ENCODE data around the gene SH2D1B. TPM values are rescaled to one million over a fixed set of nuclear protein-coding genes. Genes with fewer than 3 reads are reported as not detected.

Gene SH2D1B
- total and polyA plus RNA-seq, 12 donors, result 0.09 to 0.60 (median 0.15) TPM; not detected in 7

DNA sequence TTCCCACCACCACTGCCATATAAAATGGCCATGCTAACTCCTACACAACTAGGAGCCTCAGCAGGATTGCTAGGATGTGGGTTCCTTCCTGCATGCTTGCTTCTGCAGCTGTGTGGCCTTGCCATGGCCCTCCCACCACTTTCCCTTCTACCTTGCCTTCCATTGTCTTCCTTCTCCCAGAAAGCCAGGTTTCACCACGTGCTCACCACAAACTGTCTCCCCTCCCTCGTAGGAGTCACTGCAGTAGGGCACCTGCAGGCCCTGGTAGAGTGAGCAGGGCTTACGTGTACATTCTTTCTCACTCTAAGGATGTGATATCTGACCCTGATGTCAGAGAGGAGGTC is 26.7 kb downstream of the SH2D1B start:
- Histone ChIP-seq H3K27me3 (no peaks in the 10 kb centered on the region), H3K9me3 (no peaks in the 10 kb centered on the region), H3K27ac (no peak overlapping the region), H3K4me3 (no peak overlapping the region), H3K36me3 (no peaks in the 10 kb centered on the region), H3K4me1 (no peaks in the 10 kb centered on the region)
- DNase-seq (no peak), ATAC-seq (no peak)
- intact Hi-C loops (cut with DNase I), result loop anchor here in 2 of 10 donors (5.0 to 10.0 kb wide), 2 partner anchors 90 to 328 kb away; no protein-coding TSS in a partner anchor
- WGBS, 2 donors, result 75 to 77% methylated on average over 3 of the region's 3 CpGs
- TF ChIP-seq, protein P1, sequence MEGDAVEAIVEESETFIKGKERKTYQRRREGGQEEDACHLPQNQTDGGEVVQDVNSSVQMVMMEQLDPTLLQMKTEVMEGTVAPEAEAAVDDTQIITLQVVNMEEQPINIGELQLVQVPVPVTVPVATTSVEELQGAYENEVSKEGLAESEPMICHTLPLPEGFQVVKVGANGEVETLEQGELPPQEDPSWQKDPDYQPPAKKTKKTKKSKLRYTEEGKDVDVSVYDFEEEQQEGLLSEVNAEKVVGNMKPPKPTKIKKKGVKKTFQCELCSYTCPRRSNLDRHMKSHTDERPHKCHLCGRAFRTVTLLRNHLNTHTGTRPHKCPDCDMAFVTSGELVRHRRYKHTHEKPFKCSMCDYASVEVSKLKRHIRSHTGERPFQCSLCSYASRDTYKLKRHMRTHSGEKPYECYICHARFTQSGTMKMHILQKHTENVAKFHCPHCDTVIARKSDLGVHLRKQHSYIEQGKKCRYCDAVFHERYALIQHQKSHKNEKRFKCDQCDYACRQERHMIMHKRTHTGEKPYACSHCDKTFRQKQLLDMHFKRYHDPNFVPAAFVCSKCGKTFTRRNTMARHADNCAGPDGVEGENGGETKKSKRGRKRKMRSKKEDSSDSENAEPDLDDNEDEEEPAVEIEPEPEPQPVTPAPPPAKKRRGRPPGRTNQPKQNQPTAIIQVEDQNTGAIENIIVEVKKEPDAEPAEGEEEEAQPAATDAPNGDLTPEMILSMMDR (IDR thresholded peaks at IDR 0.05), result no peak

DNA sequence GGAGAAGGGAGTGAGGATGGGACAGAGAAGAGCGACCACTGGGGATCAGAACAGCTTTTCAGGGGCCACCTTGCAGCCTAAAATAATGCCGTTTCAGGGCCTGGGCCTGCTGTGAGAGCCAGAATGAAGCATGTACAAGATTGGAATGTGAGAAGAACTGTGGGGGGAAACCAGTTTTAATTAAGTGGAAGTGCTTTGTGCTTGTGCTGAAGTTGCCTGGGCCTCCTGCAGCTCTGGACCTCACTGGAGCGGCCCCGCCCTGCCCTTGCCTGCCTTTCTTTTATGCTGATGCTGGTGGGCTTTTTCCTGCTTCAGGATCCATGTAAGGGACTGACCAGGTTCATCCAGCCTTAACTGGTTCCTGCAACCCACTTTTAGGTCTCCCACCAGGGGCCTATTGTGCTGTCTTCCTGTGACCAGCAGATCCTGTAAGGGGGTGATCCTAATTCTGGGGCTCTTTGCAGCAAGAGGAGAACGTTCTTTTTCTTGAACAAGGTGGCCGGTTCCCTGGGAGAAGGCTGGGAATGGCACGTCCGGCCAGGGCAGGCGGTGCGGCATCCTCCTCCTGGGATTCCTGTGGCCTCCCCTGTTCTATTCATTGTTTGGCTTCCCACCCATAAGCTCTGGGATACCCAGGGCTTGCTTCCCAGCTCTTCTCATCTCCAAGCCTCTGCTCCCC is 27.2 kb downstream of the SH2D1B start:
- no peak for DNase-seq
- 92 to 95% methylated on average over 10 of the region's 10 CpGs for WGBS, 2 donors
- Histone ChIP-seq H3K27ac (no peak overlapping the region), H3K36me3 (no peaks in the 10 kb centered on the region), H3K9me3 (no peaks in the 10 kb centered on the region), H3K4me3 (no peak overlapping the region), H3K4me1 (no peaks in the 10 kb centered on the region), H3K27me3 (no peaks in the 10 kb centered on the region)
- TF ChIP-seq, protein P1 (IDR thresholded peaks at IDR 0.05), result no peak
- ATAC-seq, result no peak
- intact Hi-C loops (cut with DNase I), result loop anchor here in 2 of 10 donors (5.0 to 10.0 kb wide), 2 partner anchors 90 to 327 kb away; no protein-coding TSS in a partner anchor

DNA sequence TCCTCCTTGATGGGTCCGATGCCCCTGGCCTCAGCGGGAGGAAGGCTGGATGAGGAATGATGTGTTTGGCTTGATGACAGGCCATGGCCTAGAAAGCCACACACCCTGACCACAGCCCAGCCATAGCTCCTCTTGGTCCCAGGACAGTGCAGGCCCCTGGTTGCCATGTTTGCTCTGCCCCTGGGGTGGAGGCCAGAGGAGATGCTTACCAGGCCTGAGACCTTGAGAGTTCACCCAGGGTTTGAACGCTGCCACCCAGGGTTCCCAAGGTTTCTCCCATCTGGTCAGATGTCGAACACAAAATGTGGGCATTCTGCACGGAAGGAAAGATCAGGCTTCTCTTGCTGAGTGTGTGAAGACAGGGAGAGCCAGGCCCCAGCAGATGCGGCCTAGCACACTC is 27.8 kb downstream of the SH2D1B start:
- Histone ChIP-seq H3K36me3 (no peaks in the 10 kb centered on the region), H3K27me3 (no peaks in the 10 kb centered on the region), H3K9me3 (no peaks in the 10 kb centered on the region), H3K27ac (no peak overlapping the region), H3K4me1 (no peaks in the 10 kb centered on the region), H3K4me3 (no peak overlapping the region)
- no peak for DNase-seq
- TF ChIP-seq, protein P1 (IDR thresholded peaks at IDR 0.05), result no peak
- ATAC-seq, result no peak
- intact Hi-C loops (cut with DNase I), result loop anchor here in 1 of 10 donors (10.0 kb wide), 1 partner anchor 89 kb away; no protein-coding TSS in a partner anchor
- 93 to 98% methylated on average over 6 of the region's 6 CpGs for whole genome bisulfite sequencing, 2 donors

DNA sequence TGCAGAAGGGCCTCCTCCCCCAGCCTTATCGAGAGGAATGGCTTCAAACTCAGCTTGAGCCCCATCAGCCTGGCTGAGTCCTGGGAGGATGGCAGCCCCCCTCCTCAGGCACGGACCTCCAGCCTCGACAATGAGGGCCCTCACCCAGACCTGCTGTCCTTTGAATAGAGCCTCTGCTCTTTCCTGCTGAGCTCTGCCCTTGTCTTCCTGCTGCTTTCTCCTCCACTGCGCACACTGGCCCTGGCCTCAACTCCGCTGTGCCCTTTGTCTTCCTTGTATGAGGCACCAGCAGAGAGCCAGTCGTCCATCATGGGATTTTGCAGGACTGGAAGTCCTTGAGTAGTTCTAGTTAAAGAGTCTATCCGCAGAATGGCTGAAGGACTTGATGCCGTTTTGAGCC is 28.4 kb downstream of the SH2D1B start:
- ATAC-seq, result no peak
- no peak overlapping the region for H3K4me3 ChIP-seq
- H3K9me3 ChIP-seq, result no peaks in the 10 kb centered on the region
- H3K27me3 ChIP-seq, result no peaks in the 10 kb centered on the region
- no peaks in the 10 kb centered on the region for H3K36me3 ChIP-seq
- intact Hi-C loops (cut with DNase I), result loop anchor here in 1 of 10 donors (10.0 kb wide), 1 partner anchor 89 kb away; no protein-coding TSS in a partner anchor
- TF ChIP-seq, protein P1 (IDR thresholded peaks at IDR 0.05), result no peak
- DNase-seq, result no peak
- no peaks in the 10 kb centered on the region for H3K4me1 ChIP-seq
- no peak overlapping the region for H3K27ac ChIP-seq
- 90% methylated on average over 8 of the region's 8 CpGs for WGBS, 2 donors

Measured in heart right ventricle (tissue), 16 donors.